AG09309 (cell line): ENCODE results near the gene KLHL1.

Source experiments
- DNase-seq: peaks from one replicate; pipeline ENCODE4 v3.0.0-alpha.2; 2010; ENCODE audit warnings: low read depth
- H3K4me3 ChIP-seq: 2 replicates; pipeline ENCODE4 v1.5.1; 2011; ENCODE audit warnings: mild to moderate bottlenecking, low read depth, low read length, moderate library complexity; ENCODE audit not compliant: control insufficient read depth
- TF ChIP-seq, protein P1 (sequence below): IDR thresholded peaks from 2 replicates; pipeline ENCODE4 v1.5.1; 2011; ENCODE audit warnings: mild to moderate bottlenecking, low read depth, low read length, inconsistent platforms; ENCODE audit not compliant: insufficient read depth, control insufficient read depth; ENCODE audit errors: missing control alignments

KLHL1 gene

DNA sequence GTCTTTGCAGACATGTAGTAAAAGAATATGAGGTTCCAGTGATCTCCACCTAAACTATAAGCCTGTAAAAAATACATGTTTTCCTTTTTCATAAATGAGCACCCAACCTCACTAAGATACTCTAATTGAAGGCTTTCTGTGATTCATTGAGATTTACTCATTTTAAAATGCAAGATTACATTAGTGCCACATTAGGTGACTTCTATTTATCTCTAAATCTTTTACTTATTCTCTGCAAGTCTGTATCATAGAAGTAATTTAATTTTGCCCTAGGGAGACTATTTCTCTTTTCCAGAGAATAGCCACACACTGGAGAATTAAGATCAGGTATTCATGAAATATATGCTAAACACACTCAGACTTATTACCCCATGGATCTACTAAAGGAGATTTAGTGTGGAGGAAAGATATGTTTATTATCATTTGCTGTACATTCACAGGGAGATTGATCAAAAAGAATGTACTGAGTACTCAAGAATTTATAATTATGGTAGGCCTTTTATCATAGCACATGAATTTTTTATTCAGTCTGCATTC, 290.9 kb downstream of the KLHL1 start:
- no peak overlapping the region for H3K4me3 ChIP-seq
- TF ChIP-seq, protein P1, sequence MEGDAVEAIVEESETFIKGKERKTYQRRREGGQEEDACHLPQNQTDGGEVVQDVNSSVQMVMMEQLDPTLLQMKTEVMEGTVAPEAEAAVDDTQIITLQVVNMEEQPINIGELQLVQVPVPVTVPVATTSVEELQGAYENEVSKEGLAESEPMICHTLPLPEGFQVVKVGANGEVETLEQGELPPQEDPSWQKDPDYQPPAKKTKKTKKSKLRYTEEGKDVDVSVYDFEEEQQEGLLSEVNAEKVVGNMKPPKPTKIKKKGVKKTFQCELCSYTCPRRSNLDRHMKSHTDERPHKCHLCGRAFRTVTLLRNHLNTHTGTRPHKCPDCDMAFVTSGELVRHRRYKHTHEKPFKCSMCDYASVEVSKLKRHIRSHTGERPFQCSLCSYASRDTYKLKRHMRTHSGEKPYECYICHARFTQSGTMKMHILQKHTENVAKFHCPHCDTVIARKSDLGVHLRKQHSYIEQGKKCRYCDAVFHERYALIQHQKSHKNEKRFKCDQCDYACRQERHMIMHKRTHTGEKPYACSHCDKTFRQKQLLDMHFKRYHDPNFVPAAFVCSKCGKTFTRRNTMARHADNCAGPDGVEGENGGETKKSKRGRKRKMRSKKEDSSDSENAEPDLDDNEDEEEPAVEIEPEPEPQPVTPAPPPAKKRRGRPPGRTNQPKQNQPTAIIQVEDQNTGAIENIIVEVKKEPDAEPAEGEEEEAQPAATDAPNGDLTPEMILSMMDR, result no peak
- DNase-seq, result no peak

DNA sequence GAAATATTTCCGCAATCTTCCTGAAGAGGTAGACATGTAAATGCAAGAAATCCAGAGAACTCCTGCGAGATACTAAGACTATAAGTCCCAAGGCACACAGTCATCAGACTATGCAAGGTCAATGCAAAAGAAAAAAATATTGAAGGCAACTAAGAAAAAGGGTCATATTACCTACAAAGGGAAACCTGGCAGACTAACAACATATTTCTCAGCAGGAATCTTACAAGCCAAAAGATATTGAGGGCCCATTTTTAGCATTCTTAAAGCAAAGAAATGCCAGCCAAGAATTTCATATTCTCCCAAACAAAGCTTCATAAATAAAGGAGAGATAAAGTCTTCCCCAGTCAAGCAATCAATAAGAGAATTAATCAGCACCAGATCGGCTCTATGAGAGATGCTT, 299.1 kb downstream of the KLHL1 start:
- no peak for DNase-seq
- TF ChIP-seq, protein P1, result no peak
- H3K4me3 ChIP-seq, result no peak overlapping the region

DNA sequence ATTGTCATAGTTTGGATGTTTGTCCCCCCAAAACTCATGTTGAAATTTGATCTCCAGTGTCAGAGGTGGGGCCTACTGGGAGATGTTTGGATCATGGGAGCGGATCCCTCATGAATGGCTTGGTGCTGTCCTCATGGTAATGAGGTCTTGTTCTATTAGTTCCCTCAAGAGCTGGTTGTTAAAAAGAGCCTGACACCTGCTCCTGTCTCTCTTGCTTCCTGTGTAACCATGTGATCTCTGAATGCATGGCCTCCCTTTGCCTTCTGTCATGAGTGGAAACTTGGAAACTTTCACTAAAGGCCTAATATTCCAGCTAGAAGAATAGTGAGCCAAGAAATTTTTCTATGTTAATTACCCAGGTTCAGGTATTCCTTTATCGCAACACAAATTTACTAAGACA, 312.0 kb downstream of the KLHL1 start:
- TF ChIP-seq, protein P1, result no peak
- no peak for DNase-seq
- no peak overlapping the region for H3K4me3 ChIP-seq

DNA sequence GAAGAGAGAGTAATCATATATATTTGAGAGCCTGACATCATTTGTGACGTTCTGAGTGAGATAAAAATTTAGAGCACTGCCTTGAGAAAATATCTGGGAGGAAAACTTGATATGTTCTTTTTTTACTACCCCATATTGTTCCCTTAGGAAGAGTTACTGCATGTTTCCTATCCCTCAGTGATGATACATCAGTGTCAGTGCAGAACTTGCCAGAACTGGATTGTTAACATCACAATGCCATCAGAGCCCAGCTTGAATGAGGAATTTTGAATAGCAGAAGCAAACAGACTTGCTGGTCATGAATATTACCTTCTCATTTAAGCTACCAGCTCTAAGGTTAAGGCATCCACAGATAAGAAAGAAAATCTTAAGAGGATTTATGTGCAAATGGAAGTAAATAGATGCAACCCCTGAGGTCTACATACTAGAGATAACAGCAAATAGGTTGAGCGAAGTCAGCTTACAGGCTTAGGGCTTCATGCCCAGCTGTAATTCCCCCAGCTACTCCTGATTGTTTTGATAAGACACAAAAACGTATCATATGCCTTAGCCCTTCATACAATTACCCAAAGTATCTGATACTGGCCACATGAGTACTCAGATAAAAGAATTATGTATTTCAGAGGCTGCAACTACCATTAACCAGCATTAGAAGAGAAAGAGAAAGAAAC, 314.3 kb downstream of the KLHL1 start:
- no peak overlapping the region for H3K4me3 ChIP-seq
- TF ChIP-seq, protein P1, result no peak
- DNase-seq, result no peak

DNA sequence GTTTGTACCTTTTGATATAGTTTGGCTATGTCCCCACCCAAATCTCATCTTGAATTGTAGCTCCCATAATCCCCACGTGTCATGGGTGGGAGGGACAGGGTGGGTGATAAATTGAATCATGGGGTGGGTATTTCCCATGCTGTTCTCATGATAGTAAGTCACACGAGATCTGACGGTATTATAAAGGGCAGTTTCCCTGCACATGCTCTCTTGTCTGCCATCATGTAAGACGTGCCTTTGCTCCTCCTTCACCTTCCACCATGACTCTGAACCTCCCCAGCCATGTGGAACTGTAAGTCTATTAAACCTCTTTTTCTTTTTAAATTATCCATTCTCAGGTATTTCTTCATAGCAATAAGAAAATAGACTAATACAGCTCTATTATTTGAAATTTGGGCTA, 331.3 kb downstream of the KLHL1 start:
- DNase-seq, result no peak
- TF ChIP-seq, protein P1, result no peak
- no peak overlapping the region for H3K4me3 ChIP-seq

DNA sequence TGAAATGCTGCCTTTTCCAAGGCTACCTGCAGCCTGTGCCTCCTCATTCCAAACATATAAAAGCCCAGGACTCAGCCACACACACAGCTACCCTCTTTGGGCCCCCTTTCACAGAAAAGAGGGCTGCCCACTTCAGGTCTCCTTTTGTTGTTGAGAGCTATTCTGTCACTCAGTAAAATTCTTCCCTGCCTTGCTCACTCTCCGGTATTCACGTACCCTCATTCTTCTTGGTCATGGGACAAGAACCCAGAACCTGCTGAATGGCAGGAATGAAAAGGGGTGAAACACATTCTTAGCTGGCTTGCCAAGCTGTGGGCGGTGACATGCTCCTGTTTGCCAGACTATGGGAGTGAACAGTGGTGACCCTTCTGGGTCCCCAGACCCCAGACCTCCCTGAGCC, 338.6 kb downstream of the KLHL1 start:
- TF ChIP-seq, protein P1, result no peak
- no peak for DNase-seq
- H3K4me3 ChIP-seq, result no peak overlapping the region
